Fibroblast of skin of right biceps (primary cell): ENCODE data around the gene COMMD1.
A peak's percentile ranks its signal among the peaks of the same experiment; 100 is the strongest.
"Not testable (repeated sequence)": the region's sequence is repeated elsewhere in the genome, so short reads cannot be mapped to it uniquely, and the experiment has no call there.

Experiments
- DNase-seq: peaks from one replicate; pipeline ENCODE4 v3.0.0-alpha.2; 2013

The COMMD1 gene

GRCh38 chr2:62036229-62036628, 130.8 kb downstream of the COMMD1 start:
- DNase-seq: no peak

- DNase-seq: no peak
Measured at GRCh38 chr2:62036761-62037250, 131.3 kb downstream of the COMMD1 start.

DNA sequence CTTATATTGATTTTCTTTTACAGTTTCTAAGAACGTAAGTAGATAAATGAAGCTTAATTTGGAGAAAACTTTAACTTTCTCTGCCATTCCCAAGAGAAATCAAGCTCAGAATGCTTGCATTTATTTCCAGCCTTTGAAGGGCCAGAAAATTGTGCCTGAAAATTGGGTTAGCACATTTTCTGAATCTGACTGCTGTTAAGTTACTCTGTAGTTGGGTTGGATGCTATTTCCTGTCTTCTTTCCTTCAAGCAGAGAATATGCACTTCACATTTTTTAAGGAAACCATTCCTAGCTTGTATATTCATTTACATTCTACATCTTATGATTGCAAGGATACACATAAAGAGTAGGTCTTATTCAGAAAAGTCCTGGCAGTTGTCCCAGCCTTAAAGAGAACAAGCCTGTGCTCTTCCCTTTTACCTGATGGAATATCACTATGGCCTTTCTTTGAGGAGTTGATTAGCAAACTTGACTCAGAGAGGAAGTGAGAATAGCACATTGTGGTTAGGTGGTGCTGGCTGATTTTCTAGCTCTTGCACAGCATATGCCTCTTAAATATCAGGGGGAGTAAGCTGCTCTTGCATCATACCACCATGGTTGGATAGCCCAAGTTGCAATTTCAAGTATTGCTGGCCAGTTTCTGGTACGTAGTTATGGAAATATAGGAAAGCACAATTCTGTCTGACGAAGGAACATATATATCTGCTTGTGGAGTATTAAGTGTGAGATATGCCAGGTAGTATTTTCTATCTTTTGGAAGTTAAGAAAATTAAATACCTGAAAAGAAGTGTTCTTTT, 133.7 kb downstream of the COMMD1 start:
- DNase-seq: peak; percentile 65

DNA sequence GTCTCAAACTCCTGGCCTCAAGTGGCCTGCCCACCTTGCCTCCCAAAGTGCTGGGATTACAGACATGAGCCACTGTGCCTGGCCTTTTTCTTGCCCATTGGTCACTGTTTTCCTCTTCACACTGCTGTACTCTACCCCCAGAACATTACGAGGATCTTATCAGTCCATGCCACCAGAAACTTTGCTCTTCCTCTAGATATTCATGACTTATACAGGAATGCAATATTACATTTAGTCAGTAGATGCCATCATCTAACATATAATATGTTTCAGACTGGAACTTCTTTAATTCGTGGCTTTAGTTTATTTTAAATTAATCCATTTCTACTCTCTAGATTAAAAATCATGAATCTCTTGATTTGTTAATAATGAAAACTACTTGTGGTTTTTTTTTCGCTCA, 135.5 kb downstream of the COMMD1 start:
- no peak for DNase-seq

DNA sequence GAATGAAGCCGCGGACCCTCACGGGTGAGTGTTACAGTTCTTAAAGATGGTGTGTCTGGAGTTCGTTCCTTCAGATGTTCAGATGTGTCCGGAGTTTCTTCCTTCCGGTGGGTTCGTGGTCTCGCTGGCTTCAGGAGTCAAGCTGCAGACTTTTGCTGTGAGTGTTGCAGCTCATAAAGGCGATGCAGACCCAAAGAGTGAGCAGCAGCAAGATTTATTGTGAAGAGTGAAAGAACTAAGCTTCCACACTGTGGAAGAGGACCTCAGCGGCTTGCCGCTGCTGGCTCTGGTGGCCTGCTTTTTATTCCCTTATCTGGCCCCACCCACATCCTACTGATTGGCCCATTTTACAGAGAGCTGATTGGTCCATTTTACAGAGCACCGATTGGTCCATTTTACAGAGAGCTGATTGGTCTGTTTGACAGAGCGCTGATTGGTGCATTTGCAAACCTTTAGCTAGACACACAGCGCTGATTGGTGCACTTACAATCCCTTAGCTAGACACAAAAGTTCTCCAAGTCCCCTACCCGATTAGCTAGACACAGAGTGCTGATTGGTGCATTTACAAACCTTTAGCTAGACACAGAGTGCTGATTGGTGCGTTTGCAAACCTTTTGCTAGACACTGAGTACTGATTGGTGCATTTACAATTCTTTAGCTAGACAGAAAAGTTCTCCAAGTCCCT, 136.4 kb downstream of the COMMD1 start:
- not testable (repeated sequence) for DNase-seq

DNA sequence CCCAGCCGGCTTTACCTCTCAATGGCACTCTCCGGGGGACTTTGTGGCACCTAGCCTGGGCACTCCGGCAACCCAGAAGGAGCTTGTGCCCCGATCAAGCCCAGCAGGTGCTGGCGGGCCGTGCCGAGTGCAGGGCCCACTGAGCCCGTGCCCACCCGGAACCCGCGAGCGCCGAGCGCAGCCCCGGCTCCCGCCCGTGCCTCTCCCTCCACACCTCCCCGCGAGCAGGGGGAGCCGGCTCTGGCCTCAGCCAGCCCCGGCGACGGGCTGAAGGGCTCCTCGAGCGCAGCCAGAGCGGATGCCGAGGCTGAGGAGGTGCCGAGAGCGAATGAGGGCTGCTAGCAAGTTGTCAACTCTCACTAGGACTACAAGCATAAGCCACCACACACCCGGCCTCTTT, 136.9 kb downstream of the COMMD1 start:
- DNase-seq: no peak

DNA sequence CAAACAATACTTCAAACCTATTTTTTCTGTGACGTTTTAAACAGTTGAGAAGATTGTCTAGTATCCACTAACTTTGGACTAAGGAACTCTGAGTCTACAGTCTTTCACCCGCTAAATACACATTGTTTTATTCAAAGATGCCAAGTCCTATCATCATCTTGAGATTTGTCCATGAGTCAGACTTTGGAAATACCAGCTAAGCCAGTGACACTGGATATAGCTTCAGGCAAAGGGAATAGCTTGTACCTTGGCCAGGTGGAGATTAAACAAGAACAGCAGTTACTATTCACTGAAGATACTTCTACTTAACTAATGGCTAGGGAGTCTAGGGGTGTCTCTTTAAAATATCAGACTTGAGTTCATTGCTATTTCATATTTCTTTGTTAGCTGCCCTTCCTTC, 137.5 kb downstream of the COMMD1 start:
- no peak for DNase-seq

GRCh38 chr2:62045017-62045543, 139.6 kb downstream of the COMMD1 start:
- DNase-seq: no peak

GRCh38 chr2:62046141-62046540, 140.7 kb downstream of the COMMD1 start:
- no peak for DNase-seq

DNA sequence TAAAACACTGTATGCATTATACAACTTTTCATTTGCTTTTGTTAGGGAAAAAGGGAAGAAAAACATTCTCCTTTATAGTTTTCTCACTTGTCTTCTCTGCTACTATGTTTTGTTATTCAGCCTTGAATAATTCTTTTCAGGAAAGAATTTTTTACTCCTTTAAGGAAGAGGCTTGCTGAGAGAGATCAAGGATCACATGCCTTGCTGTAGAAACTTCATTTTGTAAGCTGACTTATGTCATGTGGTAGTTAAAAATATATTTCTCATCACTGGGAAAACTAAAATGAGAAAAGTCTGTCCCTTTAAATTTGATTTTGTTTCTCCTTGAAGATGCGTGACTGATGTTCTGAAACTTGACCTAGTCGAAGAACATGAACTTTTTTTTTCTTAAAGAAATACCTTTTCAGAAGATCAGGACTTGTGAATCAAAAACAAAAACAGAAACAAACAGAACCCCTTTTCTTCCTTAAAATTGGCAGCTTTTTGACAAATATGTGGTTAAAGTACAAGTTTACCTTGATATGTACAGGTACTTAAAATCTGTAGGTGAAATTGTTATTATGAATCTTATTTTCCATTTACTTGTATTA, 145.1 kb downstream of the COMMD1 start:
- no peak for DNase-seq

GRCh38 chr2:62054029-62054791, 148.7 kb downstream of the COMMD1 start:
- DNase-seq: no peak

DNA sequence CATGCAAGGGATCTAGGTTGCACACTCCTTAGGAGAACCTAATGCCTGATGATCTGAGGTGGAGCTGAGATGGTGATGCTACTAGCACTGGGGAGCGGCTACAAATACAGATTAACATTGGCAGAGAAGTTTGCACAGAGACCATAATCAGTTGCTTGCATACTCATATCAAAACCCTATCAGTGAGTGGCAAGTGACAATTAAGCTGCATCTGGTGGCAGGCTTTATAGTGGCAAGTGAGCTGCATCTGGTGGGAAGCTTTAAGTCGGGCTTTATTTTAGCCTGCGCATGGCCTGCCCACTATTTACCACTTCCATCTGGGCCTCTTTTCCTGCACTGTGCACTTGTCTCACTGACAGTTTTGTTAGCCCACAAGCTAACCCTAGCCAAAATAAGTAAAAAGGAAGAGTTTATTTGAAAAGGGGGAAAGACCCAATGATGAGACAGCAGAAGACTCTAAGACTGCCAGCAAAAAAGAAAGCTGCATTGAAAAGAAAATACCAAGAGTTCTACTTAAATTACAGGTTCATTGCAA, 149.5 kb downstream of the COMMD1 start:
- DNase-seq: no peak

DNA sequence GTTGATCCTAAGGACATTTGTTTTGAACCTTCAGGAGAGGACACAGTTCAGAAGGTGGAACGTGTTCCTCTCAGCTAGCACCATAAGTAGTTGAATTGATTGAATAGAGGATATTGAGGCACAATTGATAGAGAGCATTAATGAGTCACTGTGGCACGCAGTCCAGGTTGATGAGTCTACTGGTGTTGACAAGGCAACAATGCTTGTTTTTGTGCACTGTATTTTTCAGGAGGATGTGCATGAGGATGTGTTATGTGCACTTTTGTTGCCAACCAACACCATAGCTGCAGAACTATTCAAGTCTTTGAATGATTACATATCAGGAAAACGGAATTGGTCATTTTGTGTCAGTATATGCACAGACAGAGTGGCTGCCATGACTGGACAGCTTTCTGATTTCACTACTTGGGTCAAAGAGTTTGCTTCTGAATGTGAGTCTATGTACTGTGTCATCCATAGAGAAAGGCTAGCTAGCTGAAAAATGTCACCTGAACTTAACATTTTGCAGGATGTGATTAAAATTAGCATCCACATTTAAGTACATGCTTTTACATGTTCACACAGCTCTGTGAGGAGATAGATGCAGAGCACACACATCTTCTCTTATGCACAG, 150.4 kb downstream of the COMMD1 start:
- peak; percentile 2 for DNase-seq

DNA sequence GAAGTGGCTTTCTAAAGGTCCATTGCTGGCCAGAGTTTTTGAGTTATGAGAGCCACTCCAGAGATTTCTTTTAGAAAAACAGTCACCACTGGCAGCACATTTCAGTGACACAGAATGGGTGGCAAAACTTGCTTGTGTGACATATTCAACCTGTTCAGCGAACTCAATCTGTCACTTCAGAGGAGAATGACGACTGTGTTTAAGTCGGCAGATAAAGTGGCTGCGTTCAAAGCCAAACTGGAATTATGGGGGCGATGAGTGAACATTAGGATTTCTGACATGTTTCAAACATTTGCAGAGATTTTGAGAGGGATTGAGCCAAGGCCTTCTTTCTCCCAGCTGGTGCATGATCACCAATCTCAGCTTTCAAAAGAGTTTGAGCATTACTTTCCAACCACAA, 150.9 kb downstream of the COMMD1 start:
- DNase-seq: no peak

- DNase-seq: no peak
Measured at GRCh38 chr2:62065243-62065642, 159.8 kb downstream of the COMMD1 start.

DNA sequence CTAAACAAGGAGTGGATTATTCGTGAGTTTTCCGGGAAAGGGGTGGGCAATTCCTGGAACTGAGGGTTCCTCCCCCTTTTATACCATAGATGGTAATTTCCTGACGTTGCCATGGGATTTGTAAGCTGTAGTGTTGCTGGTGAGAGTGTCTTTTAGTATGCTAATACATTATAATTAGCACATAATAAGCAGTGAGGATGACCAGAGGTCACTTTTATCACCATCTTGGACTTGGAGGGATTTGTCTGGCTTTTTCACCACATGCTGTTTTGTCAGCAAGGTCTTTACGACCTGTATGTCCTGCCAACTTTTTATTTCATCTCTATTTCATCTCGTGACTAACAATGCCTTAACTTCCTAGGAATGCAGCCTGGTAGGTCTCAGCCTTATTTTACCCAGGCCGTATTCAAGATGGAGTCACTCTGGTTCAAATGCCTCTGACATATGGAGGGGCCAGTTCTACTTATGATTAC, 165.7 kb downstream of the COMMD1 start:
- DNase-seq: peak; percentile 3

DNA sequence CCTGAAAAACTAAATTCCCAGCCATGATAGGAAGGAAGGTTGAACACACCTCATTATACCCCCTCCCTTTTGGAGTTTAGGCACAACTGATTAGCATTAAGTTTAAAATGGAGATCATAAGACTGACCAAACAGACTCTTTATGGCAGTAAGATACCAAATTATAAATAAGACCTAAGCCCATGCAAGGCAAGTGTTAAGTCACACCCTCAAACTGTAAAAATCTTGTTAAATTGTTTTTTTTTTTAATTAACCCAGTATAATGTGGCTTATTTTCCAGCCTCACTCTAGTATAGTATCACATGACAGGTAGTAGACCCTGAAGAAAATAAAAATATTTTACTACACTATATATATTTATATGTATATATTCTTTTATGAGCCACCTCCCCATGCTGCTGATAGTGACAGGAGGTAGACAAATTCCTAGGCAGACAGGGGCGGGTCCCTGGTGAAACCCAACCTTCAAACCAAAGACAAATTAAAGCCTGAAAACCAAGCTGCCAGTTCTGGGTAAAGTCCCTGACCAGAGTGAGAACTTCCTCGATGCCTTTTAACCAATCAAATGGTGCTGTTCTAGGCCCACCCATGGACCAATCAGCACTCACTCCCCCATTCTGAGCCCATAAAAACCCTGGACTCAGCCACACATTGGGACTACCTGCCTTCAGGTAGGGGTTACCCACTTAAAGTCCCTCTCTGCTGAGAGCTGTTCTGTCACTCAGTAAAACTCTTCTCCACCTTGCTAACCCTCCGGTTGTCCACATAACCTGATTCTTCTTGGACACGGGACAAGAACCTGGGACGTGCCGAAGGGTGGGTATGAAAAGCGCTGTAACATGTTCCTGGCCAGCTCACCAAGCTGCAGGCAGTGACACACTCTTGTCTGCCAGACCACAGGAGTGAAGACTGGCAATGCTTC, 166.5 kb downstream of the COMMD1 start:
- no peak for DNase-seq

DNA sequence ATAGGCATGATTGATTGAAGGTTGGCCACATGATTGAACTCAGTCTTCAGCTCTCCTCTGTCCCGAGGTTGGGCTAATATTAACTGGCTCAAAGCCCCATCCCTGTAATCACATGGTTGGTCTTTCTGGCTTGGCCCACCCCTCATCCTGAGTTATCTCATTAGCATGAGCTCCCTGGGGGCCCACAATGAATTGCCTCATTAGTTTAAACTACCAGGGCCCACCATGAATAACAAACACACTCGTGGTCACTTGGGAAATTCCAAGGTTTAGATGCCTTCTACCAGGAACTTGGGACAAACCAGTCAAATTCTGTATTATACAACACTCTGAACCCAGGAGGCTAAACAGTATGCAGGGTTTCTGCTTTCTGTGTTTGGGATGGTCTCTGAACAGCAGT, 168.8 kb downstream of the COMMD1 start:
- DNase-seq: peak; percentile 5

DNA sequence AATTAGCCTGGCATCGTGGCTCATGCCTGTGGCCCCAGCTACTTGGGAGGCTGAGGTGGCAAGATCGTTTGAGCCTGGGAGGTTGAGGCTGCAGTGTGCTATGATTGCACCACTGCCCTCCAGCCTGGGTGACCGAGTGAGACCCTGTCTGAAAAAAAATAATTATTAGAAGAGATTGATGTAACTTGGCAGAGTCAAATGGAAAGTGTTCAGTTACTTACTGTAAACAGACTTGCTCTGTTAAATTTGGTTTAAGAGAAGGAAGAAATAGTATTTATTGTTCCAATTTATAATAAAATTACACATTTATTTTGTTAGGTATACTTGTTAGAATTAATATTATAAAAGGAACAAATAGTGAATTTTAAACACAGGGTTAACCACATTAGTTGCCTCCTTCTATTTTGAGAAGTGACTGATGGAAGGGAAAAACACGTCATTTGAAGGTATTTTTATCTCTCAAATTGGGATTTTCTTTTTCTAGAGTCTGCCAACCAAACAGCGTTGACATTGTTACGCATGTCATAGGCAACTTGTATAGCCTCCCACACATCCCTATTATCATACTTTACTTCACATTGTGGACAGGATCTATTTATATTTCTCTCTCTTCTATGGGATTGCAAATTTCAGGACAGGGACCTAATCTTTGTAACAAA, 171.6 kb downstream of the COMMD1 start:
- DNase-seq: no peak

DNA sequence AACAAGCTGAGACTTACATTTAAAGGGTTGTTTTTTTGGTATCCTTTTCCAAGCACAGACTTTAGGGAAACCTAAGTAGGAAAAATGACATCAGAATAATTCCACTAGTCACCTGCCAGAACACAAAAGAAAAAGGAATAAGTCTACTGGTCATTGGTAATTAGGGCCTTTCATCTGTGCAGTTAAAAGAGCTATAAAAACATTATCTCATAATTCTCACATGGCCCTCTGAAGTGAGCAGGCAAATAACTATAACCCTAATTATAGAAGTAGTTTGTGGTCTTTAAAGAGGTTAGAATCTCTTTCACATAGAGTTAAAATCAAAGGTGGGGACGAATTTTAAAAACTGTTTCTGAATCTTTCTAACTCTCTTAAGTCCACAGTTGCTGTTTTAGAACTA, 179.3 kb downstream of the COMMD1 start:
- no peak for DNase-seq
